ENCODE results near the gene ATP13A1.
"Not testable (repeated sequence)": the region's sequence is repeated elsewhere in the genome, so short reads cannot be mapped to it uniquely, and the experiment has no call there.

The ATP13A1 gene

GRCh38 chr19:19697589-19697988 lies 34.1 kb upstream of the ATP13A1 start:
- no peak for DNase-seq (ENCODE audit: extremely low spot score)
- CTCF ChIA-PET = no interaction called here
- POLR2A ChIA-PET = no interaction called here
- no peak for TF ChIP-seq CTCF (IDR thresholded peaks at IDR 0.05; ENCODE audit: control extremely low read depth, extremely low read depth, low read depth, missing control alignments)

GRCh38 chr19:19696386-19696785 lies 32.9 kb upstream of the ATP13A1 start:
- ChIA-PET CTCF (no interaction called here), POLR2A (no interaction called here)
- no peak for DNase-seq (ENCODE audit: extremely low spot score)
- TF ChIP-seq CTCF (IDR thresholded peaks at IDR 0.05; ENCODE audit: control extremely low read depth, extremely low read depth, low read depth, missing control alignments) = no peak

DNA sequence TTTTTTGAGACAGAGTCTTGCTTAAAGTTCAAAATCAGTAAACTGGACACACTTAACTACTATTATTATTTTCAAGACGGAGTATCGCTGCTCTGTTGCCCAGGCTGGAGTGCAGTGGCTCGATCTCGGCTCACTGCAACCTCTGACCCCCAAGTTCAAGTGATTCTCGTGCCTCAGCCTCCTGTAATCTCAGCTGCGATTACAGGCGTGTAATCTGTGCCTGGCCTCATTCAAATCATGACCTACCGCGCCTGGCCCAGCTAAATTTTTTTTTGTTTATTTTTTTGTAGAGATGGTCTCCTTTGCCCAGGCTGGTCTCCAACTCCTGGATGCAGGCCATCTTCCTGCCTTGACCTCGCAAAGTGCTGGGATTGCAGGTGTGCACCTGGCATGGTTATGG lies 28.2 kb upstream of the ATP13A1 start:
- ChIA-PET CTCF (no interaction called here), POLR2A (no interaction called here)
- TF ChIP-seq CTCF (IDR thresholded peaks at IDR 0.05; ENCODE audit: control extremely low read depth, extremely low read depth, low read depth, missing control alignments) = no peak
- no peak for DNase-seq (ENCODE audit: extremely low spot score)

GRCh38 chr19:19689023-19689422 lies 25.5 kb upstream of the ATP13A1 start:
- DNase-seq (ENCODE audit: extremely low spot score); POLR2A ChIA-PET; CTCF ChIA-PET: not testable (repeated sequence)

DNA sequence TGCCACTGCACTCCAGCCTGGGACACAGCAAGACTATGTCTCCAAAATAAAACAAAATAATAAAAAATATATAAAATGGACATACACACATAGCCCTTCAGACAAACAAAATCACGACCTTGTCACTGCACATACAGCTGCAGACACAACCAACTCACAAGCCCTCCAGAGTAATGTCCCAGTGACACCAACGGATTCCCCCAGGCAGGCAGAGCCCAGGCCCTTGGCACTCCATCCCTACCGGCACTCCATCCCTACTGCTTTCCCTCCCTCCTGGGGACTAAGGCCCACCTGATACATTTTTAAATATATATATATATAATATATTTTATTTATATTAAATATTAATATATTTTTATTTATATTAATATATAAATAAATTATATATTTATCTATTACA lies 23.6 kb upstream of the ATP13A1 start:
- no peak for DNase-seq (ENCODE audit: extremely low spot score)
- ChIA-PET POLR2A (no interaction called here), CTCF (no interaction called here)
- no peak for TF ChIP-seq CTCF (IDR thresholded peaks at IDR 0.05; ENCODE audit: control extremely low read depth, extremely low read depth, low read depth, missing control alignments)

DNA sequence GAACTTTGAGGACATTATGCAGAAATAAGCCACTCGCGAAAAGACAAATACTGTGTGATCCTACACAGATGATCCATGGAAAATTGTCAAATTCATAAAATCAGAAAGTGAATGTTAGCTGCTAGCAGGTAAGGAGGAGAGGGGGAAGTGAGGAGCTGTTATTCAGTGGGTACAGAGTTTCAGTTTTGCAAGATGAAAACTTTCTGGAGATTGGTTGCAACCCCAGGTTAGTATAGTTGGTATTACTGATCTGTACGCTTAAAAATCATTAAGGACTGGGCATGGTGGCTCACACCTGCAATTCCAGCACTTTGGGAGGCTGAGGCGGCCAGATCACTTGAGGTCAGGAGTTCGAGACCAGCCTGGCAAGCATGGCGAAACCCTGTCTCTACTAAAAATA lies 23.1 kb upstream of the ATP13A1 start:
- ChIA-PET CTCF (no interaction called here), POLR2A (no interaction called here)
- no peak for DNase-seq (ENCODE audit: extremely low spot score)
- TF ChIP-seq CTCF (IDR thresholded peaks at IDR 0.05; ENCODE audit: control extremely low read depth, extremely low read depth, low read depth, missing control alignments) = no peak

- POLR2A ChIA-PET; DNase-seq (ENCODE audit: extremely low spot score): not testable (repeated sequence)
- CTCF ChIA-PET = interaction anchor here (1.0 kb wide), 1 partner anchor 10 kb away, joined by 3 read pairs; no protein-coding TSS in a partner anchor
Observed at GRCh38 chr19:19686119-19686518, 22.6 kb upstream of the ATP13A1 start.

DNA sequence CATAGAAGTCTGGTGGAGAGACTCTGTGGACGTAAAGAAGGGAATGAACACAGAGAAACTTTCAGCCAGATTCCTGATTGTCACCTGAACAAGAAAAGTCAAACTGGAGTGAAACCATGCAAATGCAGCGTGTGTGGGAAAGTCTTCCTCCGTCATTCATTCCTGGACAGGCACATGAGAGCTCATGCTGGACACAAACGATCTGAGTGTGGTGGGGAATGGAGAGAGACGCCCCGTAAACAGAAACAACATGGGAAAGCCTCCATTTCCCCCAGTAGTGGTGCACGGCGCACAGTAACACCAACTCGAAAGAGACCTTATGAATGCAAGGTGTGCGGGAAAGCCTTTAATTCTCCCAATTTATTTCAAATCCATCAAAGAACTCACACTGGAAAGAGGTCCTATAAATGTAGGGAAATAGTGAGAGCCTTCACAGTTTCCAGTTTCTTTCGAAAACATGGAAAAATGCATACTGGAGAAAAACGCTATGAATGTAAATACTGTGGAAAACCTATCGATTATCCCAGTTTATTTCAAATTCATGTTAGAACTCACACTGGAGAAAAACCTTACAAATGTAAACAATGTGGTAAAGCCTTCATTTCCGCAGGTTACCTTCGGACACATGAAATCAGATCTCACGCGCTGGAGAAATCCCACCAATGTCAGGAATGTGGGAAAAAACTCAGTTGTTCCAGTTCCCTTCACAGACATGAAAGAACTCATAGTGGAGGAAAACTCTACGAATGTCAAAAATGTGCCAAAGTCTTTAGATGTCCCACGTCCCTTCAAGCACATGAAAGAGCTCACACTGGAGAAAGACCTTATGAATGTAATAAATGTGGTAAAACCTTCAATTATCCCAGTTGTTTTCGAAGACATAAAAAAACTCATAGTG lies 15.9 kb upstream of the ATP13A1 start:
- POLR2A ChIA-PET = no interaction called here
- CTCF ChIA-PET = no interaction called here
- TF ChIP-seq CTCF (IDR thresholded peaks at IDR 0.05; ENCODE audit: control extremely low read depth, extremely low read depth, low read depth, missing control alignments) = no peak
- DNase-seq (ENCODE audit: extremely low spot score) = no peak
